HG02852 (cell line): Measurements from ENCODE around the gene SOCS2.
"Not testable (repeated sequence)": the region's sequence is repeated elsewhere in the genome, so short reads cannot be mapped to it uniquely, and the experiment has no call there.

Experiments used
- ATAC-seq: cut with Tn5 transposase; IDR thresholded peaks from one replicate; pipeline ENCODE4 v1.9.1; 2021; ENCODE audit warnings: mild to moderate bottlenecking, moderate library complexity; ENCODE audit not compliant: unreplicated experiment

The SOCS2 gene

DNA sequence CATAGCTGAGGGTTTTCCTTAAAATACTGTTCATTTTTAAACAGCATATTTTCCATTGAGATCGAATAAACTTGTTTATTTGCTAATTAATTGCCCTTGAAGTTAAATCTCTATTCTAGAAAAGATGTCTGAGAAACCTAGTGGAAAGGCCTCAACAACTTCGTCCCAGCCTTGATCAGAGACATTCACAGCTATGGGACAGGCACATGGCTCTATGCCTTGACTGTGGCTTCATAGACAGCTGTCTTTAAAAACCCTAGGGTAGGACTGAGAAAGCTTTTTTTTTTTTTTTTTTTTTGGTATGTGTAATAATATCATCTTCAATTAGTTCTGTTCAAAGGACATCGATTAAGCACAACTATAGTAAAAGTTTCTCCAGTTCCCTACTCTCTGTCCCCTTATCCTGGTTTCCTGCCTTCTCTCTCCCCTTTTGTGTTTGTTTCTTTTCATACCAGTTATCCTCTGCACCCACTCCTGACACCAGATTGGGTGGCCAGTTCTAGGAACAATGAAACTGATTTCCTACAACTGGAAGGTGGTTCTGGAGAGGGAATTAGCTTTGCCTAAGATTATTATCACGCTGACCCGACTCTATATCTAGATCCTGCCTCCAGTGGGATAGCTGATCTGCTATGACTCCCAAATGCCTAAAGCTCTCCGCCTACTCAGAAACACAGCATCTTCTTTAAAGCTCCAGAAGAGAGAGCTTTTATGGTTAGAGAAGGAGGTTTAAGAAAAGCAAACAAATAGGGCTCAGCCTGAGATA is 20.3 kb downstream of the SOCS2 start:
- no peak for ATAC-seq

DNA sequence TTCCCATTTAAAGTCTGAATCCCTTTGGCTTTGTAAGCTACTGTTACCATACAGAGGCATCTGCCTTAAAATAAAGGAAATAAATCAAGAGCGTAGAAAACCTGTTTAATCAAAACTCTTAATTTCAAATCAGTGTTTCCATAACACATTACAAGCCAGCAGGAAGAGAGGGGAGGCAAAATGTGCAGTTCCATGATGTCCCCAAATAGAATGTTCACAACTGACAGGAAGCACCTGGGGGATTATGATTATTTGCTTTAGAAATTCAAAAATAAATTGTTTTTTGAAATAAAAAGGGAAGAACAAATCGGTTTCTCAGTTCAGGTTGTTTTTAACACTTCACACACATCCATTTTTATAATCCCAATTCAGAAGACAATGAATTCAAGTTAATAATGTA is 21.4 kb downstream of the SOCS2 start:
- no peak for ATAC-seq

DNA sequence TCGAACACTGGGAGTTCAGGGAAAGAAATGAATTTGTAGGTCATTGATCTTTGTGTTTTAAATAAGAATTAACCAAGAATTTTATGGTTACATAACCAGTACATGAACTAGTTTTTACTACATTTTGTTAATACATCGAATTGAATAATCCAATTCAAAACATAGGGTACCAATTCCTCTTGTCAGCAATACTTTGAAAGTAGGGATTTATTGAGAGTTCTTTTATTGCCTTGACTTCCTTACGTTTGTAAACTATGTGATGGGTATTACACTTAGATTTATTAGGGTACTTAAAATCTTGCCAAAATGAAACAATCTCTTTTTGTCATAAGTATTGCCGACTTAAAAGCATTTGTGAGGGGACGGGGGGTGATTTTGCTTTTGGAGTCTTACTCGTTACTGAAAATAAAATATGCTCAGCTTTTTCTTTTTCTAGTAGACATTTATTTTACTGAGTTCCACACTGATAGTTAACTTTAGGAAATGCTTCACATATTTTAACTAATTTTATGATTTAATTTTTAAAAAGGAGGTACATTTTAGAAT is 22.4 kb downstream of the SOCS2 start:
- no peak for ATAC-seq

DNA sequence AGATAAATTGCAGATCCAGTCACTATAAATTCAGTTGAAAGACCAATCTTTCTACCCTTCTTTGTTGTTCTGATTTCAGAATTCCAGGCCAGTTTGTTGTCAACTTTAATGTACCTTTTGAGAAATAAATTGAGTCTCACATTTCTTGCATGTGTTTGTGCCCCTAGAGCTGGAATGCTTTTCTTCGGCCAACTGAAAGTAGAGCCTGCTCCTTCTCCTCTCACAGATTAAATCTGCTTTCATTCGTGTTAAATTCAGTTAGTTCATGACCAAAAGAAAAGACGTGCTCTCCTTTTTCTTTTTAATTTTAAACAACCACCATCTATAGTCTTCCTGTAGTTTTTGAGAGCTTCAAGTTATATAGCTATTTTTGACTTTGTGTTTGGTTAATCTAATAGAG is 22.9 kb downstream of the SOCS2 start:
- ATAC-seq: no peak

DNA sequence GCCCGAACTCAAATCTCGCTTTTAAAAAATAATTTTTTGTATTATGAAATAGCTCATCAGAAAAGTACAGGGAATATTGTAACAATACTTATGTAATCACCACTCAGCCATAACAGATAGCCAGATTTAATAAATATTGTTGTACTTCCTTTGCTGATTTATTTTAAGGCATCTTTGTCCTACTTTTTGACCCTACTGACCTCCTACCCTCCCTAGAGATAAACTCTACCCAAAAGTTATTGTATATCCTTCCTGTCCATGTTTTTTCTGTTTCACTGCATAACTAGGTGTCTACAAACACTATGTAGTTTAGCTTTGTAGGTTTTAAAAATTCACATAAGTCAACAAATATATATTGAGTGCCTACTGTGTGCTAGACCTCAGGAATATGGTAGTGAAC is 25.1 kb downstream of the SOCS2 start:
- no peak for ATAC-seq

DNA sequence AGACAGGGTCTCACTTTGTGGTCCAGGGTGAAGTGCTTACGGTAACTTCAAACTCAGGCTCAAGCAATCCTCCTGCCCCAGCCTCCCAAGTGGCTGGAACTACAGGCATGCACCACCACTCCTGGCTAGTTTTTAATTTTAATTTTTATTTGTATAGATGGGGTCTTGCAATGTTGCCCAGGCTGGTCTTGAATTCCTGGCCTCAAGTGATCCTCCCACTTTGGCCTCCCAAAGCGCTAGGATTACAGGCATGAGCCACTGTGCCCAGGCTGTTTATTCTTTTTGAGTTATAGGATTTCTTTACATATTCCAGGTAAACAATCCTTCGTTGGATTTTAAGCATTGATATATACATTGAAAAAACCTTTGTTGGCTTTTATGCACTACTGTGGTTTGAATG is 26.7 kb downstream of the SOCS2 start:
- ATAC-seq: no peak

DNA sequence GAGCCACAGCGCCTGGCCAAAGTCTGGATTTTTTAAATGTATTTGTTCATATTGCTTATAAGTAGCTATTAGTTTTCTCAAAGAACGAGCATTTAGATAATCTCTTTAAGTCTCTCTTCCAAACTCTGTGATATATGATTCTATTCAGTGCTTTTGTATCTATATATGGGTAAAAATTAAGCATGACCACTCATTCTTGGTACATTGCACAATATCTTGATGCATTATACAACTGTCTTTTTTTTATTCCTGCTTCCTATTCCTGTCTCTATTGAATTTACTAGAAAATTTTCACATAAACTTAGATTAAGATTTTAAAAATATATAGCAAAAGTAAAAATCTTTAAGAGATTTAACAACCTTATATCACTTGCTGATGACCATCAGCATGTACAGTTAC is 29.1 kb downstream of the SOCS2 start:
- ATAC-seq: no peak

DNA sequence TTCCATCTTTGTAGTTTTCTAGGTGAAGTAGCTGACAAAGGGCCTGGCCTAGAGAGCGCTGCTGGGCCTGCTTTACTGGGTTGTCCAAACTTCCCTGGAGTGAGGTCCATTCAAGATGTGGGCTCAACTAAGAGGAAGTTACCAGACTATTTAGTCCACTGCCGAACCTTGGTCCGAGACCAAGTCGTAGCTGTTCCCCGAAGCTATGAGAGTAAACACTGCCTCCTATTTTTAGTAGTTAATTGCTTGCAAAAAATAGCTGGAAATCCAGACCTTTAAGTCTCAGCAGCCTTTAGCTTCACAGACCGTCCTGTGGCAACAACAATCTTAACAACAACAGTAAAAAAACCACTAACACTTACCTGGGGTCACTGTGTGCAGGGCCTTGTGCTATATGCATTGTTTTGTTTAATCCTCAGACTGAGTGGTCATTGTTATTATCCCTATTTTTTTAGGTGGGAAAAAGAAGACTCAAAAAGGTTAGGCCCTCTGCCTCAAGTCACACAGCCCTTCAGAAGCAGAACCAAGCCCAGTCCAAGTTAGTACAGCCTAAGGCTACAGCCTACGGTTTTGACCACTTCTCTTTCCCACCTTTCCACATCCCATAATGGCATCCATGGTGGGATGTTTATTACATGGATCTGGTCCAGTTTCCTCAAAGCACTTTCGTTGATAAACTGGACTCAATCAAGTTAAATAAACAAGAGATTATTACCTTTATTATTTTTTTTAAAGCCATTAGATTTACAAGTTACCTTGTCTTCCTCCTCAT is 30.6 kb downstream of the SOCS2 start:
- ATAC-seq: no peak

DNA sequence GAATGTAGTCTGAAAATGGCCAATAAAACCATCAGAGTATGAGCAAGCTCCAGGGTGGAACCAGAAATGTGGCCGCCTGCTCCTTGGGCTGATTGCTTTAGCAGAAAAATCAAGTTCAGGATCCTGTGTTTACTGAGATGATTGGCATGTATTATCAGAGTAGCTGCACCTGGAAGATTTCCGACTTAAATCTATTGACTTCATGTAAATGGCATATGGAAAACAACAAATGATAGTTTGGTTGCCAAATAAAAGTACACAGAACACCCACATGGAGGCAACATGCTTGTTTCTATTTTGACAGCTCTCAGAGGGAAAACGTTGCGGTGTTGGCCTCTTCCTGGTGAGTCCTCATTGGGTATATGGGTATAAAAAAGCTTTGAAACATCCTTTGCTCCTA is 31.3 kb downstream of the SOCS2 start:
- ATAC-seq: no peak

DNA sequence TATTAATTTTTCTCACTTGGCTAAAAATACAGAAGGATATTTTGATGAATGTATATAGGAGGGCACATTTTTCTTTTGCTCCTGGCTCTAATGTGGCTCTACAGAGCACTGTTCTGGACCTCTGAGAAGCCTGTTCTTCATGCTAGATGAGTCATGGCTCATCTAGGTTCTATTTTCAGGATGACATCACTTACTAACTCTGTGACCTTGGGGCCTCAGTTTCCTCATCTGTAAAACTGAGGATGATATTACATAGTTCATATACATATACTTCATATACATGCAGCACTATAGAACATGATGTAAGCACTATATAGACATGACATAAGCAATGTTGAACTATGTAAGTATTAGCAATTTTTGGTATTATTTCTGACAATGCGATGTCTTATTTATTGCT is 35.8 kb downstream of the SOCS2 start:
- no peak for ATAC-seq

DNA sequence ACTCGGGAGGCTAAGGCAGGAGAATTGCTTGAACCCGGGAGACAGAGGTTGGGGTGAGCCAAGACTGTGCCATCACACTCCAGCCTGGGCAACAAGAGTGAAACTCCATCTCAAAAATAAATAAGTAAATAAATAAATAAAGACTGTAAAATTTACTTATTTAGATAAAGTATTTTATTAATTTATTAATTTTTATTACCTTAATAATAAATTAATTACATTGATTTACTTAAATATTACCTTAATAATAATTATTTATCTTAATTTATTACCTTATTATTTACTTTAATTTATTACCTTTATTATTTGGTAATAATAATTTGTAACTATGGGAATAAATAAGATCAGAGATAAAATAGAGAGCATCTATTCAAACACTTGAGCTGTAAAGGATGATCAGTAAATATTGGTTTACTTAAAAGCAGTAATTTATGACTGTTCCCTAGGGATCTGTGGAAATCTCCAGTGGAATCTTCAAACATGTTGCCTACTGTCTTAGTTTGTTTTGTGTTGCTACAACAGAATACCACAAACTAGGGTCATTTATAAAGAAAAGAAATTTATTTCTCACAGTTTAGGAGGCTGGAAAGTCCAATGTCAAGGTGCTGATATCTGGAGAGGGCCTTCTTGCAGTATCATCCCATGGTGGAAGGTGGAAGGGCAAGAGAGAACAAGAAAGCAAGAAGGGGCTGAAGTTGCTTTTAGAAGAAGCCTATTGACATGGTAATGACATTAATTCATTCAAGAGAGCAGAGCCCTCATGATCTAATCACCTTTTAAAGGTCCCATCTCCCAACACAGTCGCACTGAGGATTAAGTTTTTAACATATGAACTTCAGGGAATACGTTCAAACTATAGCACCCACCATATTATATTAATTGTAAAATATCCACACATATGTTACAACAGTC is 37.1 kb downstream of the SOCS2 start:
- ATAC-seq: no peak

DNA sequence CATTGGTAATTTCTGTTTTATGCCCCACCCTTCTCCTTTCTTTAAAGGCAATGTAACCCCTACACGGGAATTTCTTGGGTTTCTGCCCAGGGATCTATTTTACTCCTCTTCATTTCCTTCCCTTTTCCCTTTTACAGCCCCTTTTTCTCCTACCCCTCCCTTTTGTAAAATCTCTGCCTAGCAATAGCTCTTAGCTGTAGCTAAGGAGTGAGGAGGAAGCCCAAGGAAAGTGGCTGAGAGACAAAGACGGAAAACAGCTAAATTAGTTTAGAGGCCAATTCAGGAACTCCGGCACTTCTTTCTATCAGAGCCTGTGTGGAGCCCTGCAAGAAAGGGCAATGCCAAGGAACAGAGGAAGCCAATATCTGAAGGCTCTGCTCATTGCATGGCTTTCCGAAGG is 40.3 kb downstream of the SOCS2 start:
- ATAC-seq: no peak

DNA sequence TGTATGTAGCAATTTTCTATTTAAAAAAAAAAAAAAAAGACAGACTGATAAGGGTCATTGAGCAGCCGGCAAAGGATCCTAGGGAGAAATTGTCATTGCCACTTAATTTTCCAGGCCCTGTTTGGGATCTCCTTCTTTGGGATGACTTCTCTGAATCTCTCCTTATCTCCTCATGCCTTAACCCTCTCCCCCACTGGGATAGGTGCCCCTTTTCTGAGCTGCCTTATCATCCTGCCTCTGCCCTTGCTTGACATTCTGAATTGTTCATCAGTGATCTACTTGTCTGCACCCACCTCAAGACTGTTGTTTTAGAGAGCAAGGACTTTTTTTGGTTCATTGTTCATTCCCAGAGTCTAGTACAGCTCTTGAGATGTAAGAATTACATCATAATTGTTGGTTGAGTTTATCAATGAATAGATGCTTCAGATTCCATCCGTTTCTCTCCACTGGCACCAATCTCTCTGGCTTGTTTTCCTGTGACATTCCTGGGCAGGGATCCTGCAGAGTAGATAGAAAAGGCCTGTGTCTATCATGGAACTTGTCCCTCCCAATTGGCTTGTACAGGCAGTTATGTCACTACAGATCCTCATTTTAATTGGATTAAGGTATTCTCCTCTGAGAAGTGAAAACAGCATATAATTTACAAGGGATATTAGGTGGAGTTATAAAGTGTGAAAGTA is 42.6 kb downstream of the SOCS2 start:
- ATAC-seq: no peak

DNA sequence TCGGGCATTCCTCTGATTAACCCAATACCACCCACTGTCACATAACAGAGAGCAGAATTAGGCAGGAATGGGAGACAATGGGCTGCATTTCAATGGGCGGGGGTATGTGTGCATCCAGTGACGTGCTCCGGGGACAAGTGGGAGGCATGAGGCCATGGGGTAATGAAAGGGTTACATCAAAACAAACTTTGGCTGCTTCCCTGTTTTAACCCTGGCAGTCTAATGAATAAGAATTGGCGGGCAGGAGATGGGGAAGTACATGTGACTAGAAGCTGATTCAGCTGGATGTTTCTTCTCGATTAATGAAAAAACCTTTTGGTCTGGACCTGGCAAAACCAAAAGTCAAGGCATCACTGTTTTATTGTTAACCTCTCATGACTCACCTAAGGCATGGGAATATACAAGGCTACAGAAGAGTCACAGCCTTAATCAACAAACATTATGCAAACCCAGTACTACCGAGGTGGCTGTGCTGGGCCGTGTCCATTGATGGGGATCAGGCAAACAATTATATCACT is 44.2 kb downstream of the SOCS2 start:
- no peak for ATAC-seq

DNA sequence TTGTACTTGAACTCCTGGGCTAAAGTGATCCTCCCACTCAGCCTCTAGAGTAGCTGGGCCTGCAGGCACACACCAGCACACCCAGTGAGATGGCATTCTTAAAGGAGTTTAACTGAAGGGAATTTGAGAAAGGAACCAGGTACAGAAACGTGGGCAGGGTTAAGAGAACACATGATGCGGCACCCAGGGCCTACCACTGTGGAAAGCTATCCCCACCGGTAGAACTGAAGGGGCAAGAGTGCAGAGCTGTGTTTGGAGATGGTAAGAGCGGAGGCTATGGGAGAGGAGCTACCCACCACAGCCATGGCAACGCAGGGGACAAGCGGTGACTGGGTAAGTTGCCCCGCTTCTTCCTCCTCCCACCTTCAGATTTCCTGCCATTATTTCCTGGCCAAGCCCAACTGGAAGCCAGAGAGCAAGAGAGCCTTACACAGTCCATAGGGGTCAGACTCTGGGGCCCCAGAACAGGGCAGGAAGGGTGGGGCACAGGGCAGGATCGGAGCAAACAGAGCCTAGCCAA is 46.5 kb downstream of the SOCS2 start:
- no peak for ATAC-seq

DNA sequence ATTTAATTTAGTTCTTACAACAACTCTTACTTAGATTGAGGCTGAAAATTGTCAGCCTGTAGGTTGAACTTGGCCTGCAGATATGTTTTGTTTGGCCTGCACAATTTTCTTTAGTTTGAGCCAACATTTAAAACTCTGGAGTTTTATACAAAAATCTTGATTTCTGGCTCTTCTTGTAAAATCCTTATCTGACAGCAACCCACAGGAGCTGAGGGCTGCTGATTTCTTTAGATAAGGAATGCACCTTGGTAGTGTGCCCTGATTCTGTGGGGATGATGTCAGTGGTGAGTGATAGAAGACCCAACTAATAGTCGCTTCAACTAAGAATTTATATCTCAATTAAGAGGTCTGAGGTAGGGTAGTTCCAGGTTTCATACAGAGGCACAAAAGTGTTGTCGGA is 49.5 kb downstream of the SOCS2 start:
- ATAC-seq: no peak

DNA sequence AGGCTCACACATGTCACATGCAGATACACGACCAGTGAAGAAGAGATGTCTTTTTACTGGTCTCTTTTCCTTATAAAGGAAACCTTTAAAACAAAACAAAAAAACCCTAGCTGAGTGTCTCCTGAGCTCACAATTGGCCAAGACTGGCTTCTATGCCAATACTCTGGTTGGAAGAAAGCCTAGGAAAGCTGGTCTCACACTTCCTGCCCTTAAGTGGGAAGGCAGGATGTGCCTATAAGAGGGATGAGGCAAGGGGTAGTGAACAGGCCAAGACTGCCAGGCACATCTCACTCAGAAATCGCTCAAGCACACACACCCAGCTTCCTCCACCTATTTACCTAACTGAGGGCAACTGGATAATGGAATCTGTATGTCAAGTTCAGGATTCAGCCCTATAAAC is 50.0 kb downstream of the SOCS2 start:
- ATAC-seq: no peak

DNA sequence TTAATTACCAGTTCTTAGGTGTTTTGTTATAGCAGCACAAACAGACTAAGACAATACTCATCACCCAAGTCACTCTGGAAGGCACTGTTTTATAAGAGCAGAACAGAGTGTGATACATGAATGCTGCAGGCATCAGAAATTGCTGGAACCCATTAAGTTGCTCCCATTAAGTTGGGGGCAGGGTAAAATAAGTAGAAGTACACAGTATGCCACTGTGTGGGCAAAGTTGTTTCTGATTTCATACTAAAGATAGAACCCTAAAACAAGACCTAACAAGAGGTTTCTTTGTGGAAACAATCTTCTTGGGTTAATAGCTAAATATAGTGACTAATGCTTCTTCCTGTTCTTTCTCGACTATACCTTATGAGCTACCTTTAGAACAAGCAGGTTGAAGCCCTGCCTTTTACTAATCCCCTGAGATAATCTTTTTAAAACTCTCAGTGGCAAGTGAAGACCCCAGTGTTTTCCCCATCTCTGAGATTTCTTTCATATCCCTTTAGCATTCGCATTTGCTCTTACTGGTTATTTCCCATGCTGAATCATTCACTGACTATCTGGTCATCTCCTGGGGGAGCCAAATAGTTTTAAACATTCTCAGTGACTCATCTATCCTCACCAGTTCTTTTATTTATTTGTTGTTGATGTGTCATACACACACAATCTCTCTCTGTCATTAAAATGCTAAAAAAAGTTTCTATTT is 52.3 kb downstream of the SOCS2 start:
- ATAC-seq: peak; percentile 88

DNA sequence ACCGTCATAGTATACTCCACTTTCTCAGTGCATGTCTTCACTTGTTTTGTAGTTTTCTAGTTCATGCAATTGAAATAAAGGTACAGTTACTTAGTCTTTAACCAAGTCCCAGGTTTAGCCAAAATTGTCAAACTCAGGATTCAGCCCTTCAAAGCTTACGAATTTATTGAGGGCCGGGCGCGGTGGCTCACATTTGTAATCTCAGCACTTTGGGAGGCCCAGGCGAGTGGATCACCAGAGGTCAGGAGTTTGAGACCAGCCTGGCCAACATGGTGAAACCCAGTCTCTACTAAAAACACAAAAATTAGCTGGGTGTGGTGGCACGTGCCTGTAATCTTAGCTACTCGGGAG is 52.8 kb downstream of the SOCS2 start:
- ATAC-seq: not testable (repeated sequence)

DNA sequence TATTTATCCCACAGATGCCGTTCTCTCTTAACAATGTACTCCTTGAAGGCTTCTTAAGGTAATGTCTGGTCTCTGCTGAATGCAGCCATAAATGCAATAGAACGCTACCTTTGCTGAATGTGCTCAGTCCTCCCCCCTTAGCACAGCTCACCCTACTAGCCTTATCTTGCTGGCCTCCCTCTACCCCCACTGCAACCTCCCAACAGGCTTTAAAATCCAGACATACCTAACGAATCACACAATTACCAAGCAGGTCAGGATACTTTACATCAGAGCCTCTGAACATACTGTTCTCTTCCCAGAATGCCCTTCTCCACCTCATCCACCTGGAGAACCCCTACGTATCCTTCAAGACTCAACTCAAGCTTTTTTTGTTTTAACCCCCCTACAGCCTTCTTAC is 53.7 kb downstream of the SOCS2 start:
- ATAC-seq: no peak
